MCF 10A (cell line): ENCODE results near the gene DGKG. TPM values are rescaled to one million over a fixed set of nuclear protein-coding genes. Genes with fewer than 3 reads are reported as not detected.

Source experiments
- BruUV-seq: library from RNA; stranded (reverse); fragments of 400-500 nt; replicated peaks from 2 replicates; lab custom pipeline; 2021; lab: Mats Ljungman, UMichigan
- CTCF ChIA-PET: fragments of 300-600 bp; sonication (Branson Sonifier 250); formaldehyde crosslinking; extraction: SDS; loops from one replicate; lab custom pipeline; 2021; ENCODE audit warnings: antibody characterized with exemption, inconsistent platforms; lab: Yijun Ruan, JAX
- POLR2A ChIA-PET: fragments of 300-600, 350-650 bp; sonication (Branson Sonifier 250); formaldehyde crosslinking; extraction: SDS; loops from one replicate; lab custom pipeline; 2020; ENCODE audit warnings: antibody characterized with exemption, inconsistent platforms; lab: Yijun Ruan, JAX
- DNase-seq: peaks from one replicate; pipeline ENCODE4 v3.0.0-alpha.2; 2018; ENCODE audit not compliant: unreplicated experiment
- H3K27ac Mint-ChIP-seq: one replicate; pipeline ENCODE4 v1.8.0; 2022; ENCODE audit warnings: mild to moderate bottlenecking, low read depth, mixed read lengths; ENCODE audit not compliant: unreplicated experiment
- H3K27me3 Mint-ChIP-seq: one replicate; pipeline ENCODE4 v1.8.0; 2022; ENCODE audit warnings: mixed read lengths; ENCODE audit not compliant: insufficient read depth, unreplicated experiment
- H3K36me3 Mint-ChIP-seq: one replicate; pipeline ENCODE4 v1.8.0; 2022; ENCODE audit warnings: mild to moderate bottlenecking, moderate library complexity, mixed read lengths; ENCODE audit not compliant: insufficient read depth, unreplicated experiment
- H3K4me1 Mint-ChIP-seq: one replicate; pipeline ENCODE4 v1.8.0; 2022; ENCODE audit warnings: mixed read lengths; ENCODE audit not compliant: insufficient read depth, unreplicated experiment
- H3K4me3 Mint-ChIP-seq: one replicate; pipeline ENCODE4 v1.8.0; 2022; ENCODE audit warnings: mild to moderate bottlenecking, moderate library complexity, mixed read lengths; ENCODE audit not compliant: unreplicated experiment
- H3K9me3 Mint-ChIP-seq: one replicate; pipeline ENCODE4 v1.8.0; 2022; ENCODE audit warnings: mixed read lengths; ENCODE audit not compliant: unreplicated experiment
- intact Hi-C: fragments of 100-400 bp; cut with micrococcal nuclease; formaldehyde crosslinking; loops from 2 replicates; pipeline ENCODE4 v1.14.1; 2022
- total RNA-seq: library from RNA; stranded (reverse); gene quantifications from 2 replicates; pipeline ENCODE4 v1.2.3, GENCODE V29; 2022
- TF ChIP-seq, protein P1 (sequence below): fragments of 200-600 bp; IDR thresholded peaks from one replicate; pipeline ENCODE4 v1.8.0; 2022; ENCODE audit warnings: antibody characterized with exemption, mild to moderate bottlenecking; ENCODE audit not compliant: unreplicated experiment

The DGKG gene
- total RNA-seq, 1 experiment from 2014 or later = not detected

DNA sequence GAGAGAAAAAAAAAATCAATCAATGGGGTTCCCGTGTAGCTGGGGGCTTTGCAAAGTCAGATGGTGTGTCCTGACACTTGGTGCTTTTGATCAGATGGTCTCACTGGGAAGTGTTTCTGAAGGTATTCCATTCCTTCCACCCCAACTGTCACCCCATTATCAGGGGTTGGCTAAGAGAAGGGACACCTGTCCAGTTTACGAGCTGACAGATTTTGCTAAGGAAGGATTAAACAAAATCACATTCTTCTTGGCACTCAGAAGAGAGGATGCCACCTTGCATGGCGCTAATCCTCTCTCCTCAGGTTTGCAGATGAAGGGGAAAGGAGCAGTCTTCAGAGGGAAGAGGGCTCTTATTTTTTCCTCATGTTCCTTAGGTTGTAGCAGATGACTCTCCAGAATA is 149.4 kb downstream of the DGKG start:
- BruUV-seq = no TSS peak
- TF ChIP-seq, protein P1, sequence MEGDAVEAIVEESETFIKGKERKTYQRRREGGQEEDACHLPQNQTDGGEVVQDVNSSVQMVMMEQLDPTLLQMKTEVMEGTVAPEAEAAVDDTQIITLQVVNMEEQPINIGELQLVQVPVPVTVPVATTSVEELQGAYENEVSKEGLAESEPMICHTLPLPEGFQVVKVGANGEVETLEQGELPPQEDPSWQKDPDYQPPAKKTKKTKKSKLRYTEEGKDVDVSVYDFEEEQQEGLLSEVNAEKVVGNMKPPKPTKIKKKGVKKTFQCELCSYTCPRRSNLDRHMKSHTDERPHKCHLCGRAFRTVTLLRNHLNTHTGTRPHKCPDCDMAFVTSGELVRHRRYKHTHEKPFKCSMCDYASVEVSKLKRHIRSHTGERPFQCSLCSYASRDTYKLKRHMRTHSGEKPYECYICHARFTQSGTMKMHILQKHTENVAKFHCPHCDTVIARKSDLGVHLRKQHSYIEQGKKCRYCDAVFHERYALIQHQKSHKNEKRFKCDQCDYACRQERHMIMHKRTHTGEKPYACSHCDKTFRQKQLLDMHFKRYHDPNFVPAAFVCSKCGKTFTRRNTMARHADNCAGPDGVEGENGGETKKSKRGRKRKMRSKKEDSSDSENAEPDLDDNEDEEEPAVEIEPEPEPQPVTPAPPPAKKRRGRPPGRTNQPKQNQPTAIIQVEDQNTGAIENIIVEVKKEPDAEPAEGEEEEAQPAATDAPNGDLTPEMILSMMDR = no peak
- Mint-ChIP-seq H3K4me1 (peaks cover 4% of the 10 kb centered on the region), H3K36me3 (no peaks in the 10 kb centered on the region), H3K27ac (no peak overlapping the region), H3K4me3 (no peak overlapping the region), H3K9me3 (no peaks in the 10 kb centered on the region), H3K27me3 (peaks cover 13% of the 10 kb centered on the region)
- intact Hi-C loops = no loop called here
- no peak for DNase-seq
- ChIA-PET CTCF (interaction anchor here (0.6 to 0.7 kb wide), 2 partner anchors 205 to 463 kb away, joined by 3 read pairs; no protein-coding TSS in a partner anchor), POLR2A (interaction anchor here (0.6 kb wide), 1 partner anchor 44 kb away, joined by 3 read pairs; no protein-coding TSS in a partner anchor)

DNA sequence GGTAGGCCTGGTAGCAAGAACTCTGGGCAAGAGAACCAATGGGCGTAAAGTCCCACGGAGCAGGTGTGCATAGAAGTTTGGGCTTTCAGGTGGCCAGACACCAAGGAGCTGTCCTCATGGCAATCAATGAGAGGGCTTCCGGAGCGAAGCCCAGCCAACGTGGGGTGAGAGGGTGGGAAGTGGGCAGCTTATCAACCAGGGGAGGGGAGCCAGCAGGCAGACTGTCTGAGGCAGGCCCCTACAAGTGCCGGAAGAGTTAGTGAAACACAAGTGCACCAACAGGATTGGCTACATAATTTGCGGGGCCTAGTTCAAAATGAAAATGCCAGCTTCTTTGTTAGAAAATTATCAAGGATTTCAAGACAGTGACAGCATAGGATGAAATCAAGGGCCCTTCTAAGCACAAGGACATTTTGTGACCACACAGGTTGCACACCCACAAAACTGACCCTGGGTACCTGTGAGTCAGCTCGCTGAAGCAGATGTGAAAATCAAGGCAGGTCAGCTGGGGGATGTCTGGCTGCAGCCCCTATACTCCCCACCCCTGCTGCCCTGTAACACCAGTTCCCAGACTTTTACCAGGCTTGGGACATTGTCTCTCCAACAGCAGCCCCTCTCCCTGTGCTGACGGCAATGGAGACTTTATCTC is 151.1 kb downstream of the DGKG start:
- no peak overlapping the region for H3K27ac Mint-ChIP-seq
- no peaks in the 10 kb centered on the region for H3K36me3 Mint-ChIP-seq
- POLR2A ChIA-PET = no interaction called here
- no peak overlapping the region for H3K4me3 Mint-ChIP-seq
- peaks cover 4% of the 10 kb centered on the region for H3K4me1 Mint-ChIP-seq
- TF ChIP-seq, protein P1 = no peak
- no peak for DNase-seq
- no peaks in the 10 kb centered on the region for H3K9me3 Mint-ChIP-seq
- peaks cover 13% of the 10 kb centered on the region for H3K27me3 Mint-ChIP-seq
- BruUV-seq = no TSS peak
- intact Hi-C loops = no loop called here
- CTCF ChIA-PET = no interaction called here

DNA sequence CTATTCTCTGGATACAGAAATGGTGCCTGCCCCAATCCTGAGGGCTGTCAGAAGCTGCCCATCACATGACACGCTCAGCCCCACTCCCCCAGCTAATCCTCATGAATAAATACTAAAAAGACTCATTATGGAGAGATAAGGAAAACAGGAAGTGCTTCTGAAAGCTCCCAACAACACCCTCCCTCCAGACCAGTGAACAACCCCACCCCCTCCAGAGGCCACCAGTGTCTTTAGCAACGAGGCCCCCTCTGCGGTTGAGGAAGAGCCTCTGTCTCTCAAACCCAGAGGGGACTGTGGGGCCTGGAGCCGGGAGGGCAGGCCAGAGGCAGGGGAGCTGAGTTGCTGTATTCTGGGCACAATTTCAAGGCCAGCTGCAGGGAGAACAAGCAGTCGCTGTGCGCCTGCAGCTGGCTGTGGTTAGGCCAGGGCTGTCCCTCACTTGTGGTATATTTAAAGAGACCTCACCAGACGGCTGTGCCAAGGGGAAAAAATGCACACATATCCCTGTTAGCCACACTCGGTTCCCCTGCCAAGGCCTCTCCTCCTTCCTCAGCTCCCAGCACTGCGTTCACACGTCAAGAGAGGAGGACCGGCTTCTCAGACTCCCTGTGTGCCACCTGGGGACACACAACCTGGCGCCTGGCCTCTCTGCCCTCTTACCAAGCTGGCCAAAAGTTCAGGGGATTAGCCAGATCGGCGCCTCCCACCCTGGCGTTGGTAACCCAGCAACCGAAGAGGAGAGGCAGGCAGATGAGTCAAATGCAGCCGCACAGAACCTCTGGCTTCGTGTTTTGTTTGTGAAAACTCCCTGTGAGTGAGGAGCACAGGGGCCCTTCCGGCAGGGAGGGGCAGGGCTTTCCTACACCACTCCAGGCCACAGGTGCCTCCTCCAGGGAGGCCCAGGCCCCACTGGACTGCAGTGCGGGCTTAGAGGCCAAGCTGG is 152.0 kb downstream of the DGKG start:
- peak; percentile 22 for DNase-seq
- Mint-ChIP-seq H3K4me1 (peaks cover 4% of the 10 kb centered on the region), H3K36me3 (no peaks in the 10 kb centered on the region), H3K4me3 (no peak overlapping the region), H3K9me3 (no peaks in the 10 kb centered on the region), H3K27me3 (peaks cover 9% of the 10 kb centered on the region), H3K27ac (no peak overlapping the region)
- POLR2A ChIA-PET = no interaction called here
- TF ChIP-seq, protein P1 = no peak
- no TSS peak for BruUV-seq
- intact Hi-C loops = no loop called here
- CTCF ChIA-PET = interaction anchor here (0.6 to 1.5 kb wide), 3 partner anchors 49 to 227 kb away, joined by 3 read pairs; no protein-coding TSS in a partner anchor
